ENCODE data around the gene THEMIS2.

GRCh38 chr1:27884006-27884954, 11.9 kb downstream of the THEMIS2 start:
- TF ChIP-seq POLR2A (IDR thresholded peaks at IDR 0.05) (no peak), CTCF (IDR thresholded peaks at IDR 0.05) (no peak), EP300 (IDR thresholded peaks at IDR 0.05) (no peak)

Data from suprapubic skin (tissue), 3 donors.